Esophagus squamous epithelium (tissue), 4 donors: ENCODE measurements around the gene LMO1.

ENCODE experiments used
- POLR2A ChIP-seq, 4 donors: fragments of 450-650 bp; IDR thresholded peaks; one replicate each; pipeline ENCODE4 v1.6.1; 2017; ENCODE audit warnings: antibody characterized with exemption in 4 of 4, mild to moderate bottlenecking in 4 of 4, moderate library complexity in 3 of 4
- TF ChIP-seq, protein P1 (sequence below), 6 experiments: fragments of 450-650 bp in 4 of 6; fragments of 200-600 bp in 2 of 6; sonication (generic) in 2 of 6; IDR thresholded peaks; one replicate each; pipeline ENCODE4 v1.5.1; 2016 to 2019; ENCODE audit warnings: antibody characterized with exemption in 6 of 6, mild to moderate bottlenecking in 4 of 6, moderate library complexity in 4 of 6

- TF ChIP-seq, protein P1, sequence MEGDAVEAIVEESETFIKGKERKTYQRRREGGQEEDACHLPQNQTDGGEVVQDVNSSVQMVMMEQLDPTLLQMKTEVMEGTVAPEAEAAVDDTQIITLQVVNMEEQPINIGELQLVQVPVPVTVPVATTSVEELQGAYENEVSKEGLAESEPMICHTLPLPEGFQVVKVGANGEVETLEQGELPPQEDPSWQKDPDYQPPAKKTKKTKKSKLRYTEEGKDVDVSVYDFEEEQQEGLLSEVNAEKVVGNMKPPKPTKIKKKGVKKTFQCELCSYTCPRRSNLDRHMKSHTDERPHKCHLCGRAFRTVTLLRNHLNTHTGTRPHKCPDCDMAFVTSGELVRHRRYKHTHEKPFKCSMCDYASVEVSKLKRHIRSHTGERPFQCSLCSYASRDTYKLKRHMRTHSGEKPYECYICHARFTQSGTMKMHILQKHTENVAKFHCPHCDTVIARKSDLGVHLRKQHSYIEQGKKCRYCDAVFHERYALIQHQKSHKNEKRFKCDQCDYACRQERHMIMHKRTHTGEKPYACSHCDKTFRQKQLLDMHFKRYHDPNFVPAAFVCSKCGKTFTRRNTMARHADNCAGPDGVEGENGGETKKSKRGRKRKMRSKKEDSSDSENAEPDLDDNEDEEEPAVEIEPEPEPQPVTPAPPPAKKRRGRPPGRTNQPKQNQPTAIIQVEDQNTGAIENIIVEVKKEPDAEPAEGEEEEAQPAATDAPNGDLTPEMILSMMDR (IDR thresholded peaks at IDR 0.05): no peak
- TF ChIP-seq POLR2A (IDR thresholded peaks at IDR 0.05): no peak
Measured at GRCh38 chr11:8227156-8228152, 36.2 kb downstream of the LMO1 start.
